GM23338 (cell line): ENCODE results near the gene LRBA.

Experiments
- CREB1 ChIP-seq: fragments of 250-450 bp; sonication (Bioruptor Pico); IDR thresholded peaks from 2 replicates; pipeline ENCODE4 v1.5.0; 2020; ENCODE audit warnings: low read depth, mild to moderate bottlenecking, moderate library complexity
- CTCF ChIP-seq, 2 experiments: fragments of 200-600 bp in 1 of 2; sonication (generic) in 1 of 2; conservative IDR thresholded peaks; 2 replicates each; pipeline versions ENCODE4 v1.5.1 to v1.6.1; 2016 to 2017; ENCODE audit warnings: antibody characterized with exemption in 2 of 2, low read depth in 2 of 2, mild to moderate bottlenecking in 2 of 2, moderate library complexity in 1 of 2
- EZH2 ChIP-seq: fragments of 200-600 bp; sonication (generic); IDR thresholded peaks from one replicate; pipeline ENCODE4 v1.8.0; 2017; ENCODE audit warnings: antibody characterized with exemption, mild to moderate bottlenecking, low read depth; ENCODE audit not compliant: unreplicated experiment
- EZH2phosphoT487 ChIP-seq: fragments of 200-600 bp; sonication (generic); IDR thresholded peaks from one replicate; pipeline ENCODE4 v1.8.1; 2018; ENCODE audit warnings: antibody characterized with exemption; ENCODE audit not compliant: unreplicated experiment
- JUNB ChIP-seq: IDR thresholded peaks from one replicate; pipeline ENCODE4 v1.6.1; 2016; ENCODE audit warnings: antibody characterized with exemption; ENCODE audit not compliant: unreplicated experiment
- NANOG ChIP-seq: IDR thresholded peaks from 2 replicates; pipeline ENCODE4 v1.6.1; 2016; ENCODE audit warnings: antibody characterized with exemption, borderline replicate concordance
- POLR2AphosphoS5 ChIP-seq: IDR thresholded peaks from 2 replicates; pipeline ENCODE4 v1.6.1; 2016; ENCODE audit warnings: antibody characterized with exemption, low read depth
- STAT1 ChIP-seq: IDR thresholded peaks from one replicate; pipeline ENCODE4 v1.6.1; 2016; ENCODE audit warnings: antibody characterized with exemption; ENCODE audit not compliant: unreplicated experiment
- ZNF331 ChIP-seq: fragments of 250-450 bp; sonication (Bioruptor Pico); IDR thresholded peaks from 2 replicates; pipeline ENCODE4 v1.5.0; 2020; ENCODE audit warnings: low read depth, mild to moderate bottlenecking, moderate library complexity
- TF ChIP-seq, protein P1 (sequence below): IDR thresholded peaks from 2 replicates; pipeline ENCODE4 v1.6.1; 2016; ENCODE audit warnings: antibody characterized with exemption
- TF ChIP-seq, protein P2 (sequence below): IDR thresholded peaks from one replicate; pipeline ENCODE4 v1.6.1; 2018; ENCODE audit warnings: antibody characterized with exemption; ENCODE audit not compliant: unreplicated experiment
- TF ChIP-seq, protein P3 (sequence below): fragments of 250-450 bp; sonication (Bioruptor Pico); IDR thresholded peaks from 2 replicates; pipeline ENCODE4 v1.5.0; 2020; ENCODE audit warnings: mild to moderate bottlenecking, moderate library complexity

GRCh38 chr4:150357829-150358228, 657.3 kb downstream of the LRBA start:
- TF ChIP-seq CTCF (conservative IDR thresholded peaks at IDR 0.05; ENCODE audit: low read depth in 2 of 2) (no peak), POLR2AphosphoS5 (no peak), ZNF331 (CRISPR knock-in tag) (no peak), EZH2 (no peak), STAT1 (no peak), EZH2phosphoT487 (no peak), CREB1 (CRISPR knock-in tag) (no peak), JUNB (no peak), NANOG (no peak)
- TF ChIP-seq, protein P1, sequence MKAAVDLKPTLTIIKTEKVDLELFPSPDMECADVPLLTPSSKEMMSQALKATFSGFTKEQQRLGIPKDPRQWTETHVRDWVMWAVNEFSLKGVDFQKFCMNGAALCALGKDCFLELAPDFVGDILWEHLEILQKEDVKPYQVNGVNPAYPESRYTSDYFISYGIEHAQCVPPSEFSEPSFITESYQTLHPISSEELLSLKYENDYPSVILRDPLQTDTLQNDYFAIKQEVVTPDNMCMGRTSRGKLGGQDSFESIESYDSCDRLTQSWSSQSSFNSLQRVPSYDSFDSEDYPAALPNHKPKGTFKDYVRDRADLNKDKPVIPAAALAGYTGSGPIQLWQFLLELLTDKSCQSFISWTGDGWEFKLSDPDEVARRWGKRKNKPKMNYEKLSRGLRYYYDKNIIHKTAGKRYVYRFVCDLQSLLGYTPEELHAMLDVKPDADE, result no peak
- TF ChIP-seq, protein P2, sequence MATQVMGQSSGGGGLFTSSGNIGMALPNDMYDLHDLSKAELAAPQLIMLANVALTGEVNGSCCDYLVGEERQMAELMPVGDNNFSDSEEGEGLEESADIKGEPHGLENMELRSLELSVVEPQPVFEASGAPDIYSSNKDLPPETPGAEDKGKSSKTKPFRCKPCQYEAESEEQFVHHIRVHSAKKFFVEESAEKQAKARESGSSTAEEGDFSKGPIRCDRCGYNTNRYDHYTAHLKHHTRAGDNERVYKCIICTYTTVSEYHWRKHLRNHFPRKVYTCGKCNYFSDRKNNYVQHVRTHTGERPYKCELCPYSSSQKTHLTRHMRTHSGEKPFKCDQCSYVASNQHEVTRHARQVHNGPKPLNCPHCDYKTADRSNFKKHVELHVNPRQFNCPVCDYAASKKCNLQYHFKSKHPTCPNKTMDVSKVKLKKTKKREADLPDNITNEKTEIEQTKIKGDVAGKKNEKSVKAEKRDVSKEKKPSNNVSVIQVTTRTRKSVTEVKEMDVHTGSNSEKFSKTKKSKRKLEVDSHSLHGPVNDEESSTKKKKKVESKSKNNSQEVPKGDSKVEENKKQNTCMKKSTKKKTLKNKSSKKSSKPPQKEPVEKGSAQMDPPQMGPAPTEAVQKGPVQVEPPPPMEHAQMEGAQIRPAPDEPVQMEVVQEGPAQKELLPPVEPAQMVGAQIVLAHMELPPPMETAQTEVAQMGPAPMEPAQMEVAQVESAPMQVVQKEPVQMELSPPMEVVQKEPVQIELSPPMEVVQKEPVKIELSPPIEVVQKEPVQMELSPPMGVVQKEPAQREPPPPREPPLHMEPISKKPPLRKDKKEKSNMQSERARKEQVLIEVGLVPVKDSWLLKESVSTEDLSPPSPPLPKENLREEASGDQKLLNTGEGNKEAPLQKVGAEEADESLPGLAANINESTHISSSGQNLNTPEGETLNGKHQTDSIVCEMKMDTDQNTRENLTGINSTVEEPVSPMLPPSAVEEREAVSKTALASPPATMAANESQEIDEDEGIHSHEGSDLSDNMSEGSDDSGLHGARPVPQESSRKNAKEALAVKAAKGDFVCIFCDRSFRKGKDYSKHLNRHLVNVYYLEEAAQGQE, result no peak
- TF ChIP-seq, protein P3, sequence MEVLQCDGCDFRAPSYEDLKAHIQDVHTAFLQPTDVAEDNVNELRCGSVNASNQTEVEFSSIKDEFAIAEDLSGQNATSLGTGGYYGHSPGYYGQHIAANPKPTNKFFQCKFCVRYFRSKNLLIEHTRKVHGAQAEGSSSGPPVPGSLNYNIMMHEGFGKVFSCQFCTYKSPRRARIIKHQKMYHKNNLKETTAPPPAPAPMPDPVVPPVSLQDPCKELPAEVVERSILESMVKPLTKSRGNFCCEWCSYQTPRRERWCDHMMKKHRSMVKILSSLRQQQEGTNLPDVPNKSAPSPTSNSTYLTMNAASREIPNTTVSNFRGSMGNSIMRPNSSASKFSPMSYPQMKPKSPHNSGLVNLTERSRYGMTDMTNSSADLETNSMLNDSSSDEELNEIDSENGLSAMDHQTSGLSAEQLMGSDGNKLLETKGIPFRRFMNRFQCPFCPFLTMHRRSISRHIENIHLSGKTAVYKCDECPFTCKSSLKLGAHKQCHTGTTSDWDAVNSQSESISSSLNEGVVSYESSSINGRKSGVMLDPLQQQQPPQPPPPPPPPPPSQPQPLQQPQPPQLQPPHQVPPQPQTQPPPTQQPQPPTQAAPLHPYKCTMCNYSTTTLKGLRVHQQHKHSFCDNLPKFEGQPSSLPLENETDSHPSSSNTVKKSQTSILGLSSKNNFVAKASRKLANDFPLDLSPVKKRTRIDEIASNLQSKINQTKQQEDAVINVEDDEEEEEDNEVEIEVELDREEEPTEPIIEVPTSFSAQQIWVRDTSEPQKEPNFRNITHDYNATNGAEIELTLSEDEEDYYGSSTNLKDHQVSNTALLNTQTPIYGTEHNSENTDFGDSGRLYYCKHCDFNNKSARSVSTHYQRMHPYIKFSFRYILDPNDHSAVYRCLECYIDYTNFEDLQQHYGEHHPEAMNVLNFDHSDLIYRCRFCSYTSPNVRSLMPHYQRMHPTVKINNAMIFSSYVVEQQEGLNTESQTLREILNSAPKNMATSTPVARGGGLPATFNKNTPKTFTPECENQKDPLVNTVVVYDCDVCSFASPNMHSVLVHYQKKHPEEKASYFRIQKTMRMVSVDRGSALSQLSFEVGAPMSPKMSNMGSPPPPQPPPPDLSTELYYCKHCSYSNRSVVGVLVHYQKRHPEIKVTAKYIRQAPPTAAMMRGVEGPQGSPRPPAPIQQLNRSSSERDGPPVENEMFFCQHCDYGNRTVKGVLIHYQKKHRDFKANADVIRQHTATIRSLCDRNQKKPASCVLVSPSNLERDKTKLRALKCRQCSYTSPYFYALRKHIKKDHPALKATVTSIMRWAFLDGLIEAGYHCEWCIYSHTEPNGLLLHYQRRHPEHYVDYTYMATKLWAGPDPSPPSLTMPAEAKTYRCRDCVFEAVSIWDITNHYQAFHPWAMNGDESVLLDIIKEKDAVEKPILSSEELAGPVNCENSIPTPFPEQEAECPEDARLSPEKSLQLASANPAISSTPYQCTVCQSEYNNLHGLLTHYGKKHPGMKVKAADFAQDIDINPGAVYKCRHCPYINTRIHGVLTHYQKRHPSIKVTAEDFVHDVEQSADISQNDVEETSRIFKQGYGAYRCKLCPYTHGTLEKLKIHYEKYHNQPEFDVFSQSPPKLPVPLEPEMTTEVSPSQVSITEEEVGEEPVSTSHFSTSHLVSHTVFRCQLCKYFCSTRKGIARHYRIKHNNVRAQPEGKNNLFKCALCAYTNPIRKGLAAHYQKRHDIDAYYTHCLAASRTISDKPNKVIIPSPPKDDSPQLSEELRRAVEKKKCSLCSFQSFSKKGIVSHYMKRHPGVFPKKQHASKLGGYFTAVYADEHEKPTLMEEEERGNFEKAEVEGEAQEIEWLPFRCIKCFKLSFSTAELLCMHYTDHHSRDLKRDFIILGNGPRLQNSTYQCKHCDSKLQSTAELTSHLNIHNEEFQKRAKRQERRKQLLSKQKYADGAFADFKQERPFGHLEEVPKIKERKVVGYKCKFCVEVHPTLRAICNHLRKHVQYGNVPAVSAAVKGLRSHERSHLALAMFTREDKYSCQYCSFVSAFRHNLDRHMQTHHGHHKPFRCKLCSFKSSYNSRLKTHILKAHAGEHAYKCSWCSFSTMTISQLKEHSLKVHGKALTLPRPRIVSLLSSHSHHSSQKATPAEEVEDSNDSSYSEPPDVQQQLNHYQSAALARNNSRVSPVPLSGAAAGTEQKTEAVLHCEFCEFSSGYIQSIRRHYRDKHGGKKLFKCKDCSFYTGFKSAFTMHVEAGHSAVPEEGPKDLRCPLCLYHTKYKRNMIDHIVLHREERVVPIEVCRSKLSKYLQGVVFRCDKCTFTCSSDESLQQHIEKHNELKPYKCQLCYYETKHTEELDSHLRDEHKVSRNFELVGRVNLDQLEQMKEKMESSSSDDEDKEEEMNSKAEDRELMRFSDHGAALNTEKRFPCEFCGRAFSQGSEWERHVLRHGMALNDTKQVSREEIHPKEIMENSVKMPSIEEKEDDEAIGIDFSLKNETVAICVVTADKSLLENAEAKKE (CRISPR knock-in tag), result no peak
